Esophagus squamous epithelium (tissue), 5 donors: ENCODE measurements around the gene KLHL42. TPM values are rescaled to one million over a fixed set of nuclear protein-coding genes. Genes with fewer than 3 reads are reported as not detected.
A peak's percentile ranks its signal among the peaks of the same experiment; 100 is the strongest.
"Not testable (repeated sequence)": the region's sequence is repeated elsewhere in the genome, so short reads cannot be mapped to it uniquely, and the experiment has no call there.

Experiments used
- DNase-seq: peaks from one replicate; lab custom pipeline; 2025; lab: John Stamatoyannopoulos, UW
- H3K27ac ChIP-seq, 4 donors: fragments of 200-600 bp; sonication (generic); one replicate each; pipeline ENCODE4 v1.5.1; 2016 to 2019; ENCODE audit warnings: mild to moderate bottlenecking in 1 of 4
- H3K27me3 ChIP-seq, 4 donors: fragments of 200-600 bp; sonication (generic); 1 replicate in 3 of 4; 2 replicates in 1 of 4; pipeline versions ENCODE4 v1.5.1 to v1.6.0; 2017 to 2021; ENCODE audit warnings: antibody characterized with exemption in 1 of 4
- H3K36me3 ChIP-seq, 3 donors: fragments of 200-600 bp; sonication (generic); one replicate each; pipeline ENCODE4 v1.5.1; 2016 to 2019
- H3K4me1 ChIP-seq, 3 donors: fragments of 200-600 bp; sonication (generic); one replicate each; pipeline ENCODE4 v1.5.1; 2017 to 2019
- H3K4me3 ChIP-seq, 4 donors: fragments of 200-600 bp; sonication (generic); 1 replicate in 3 of 4; 2 replicates in 1 of 4; pipeline ENCODE4 v1.5.1; 2016 to 2019; ENCODE audit warnings: mild to moderate bottlenecking in 2 of 4, moderate library complexity in 1 of 4
- H3K9me3 ChIP-seq, 3 donors: fragments of 200-600 bp; sonication (generic); one replicate each; pipeline ENCODE4 v1.5.1; 2016 to 2019
- CTCF ChIP-seq, 6 experiments: fragments of 450-650 bp in 4 of 6; fragments of 200-600 bp in 2 of 6; sonication (generic) in 2 of 6; IDR thresholded peaks; one replicate each; pipeline ENCODE4 v1.5.1; 2016 to 2019; ENCODE audit warnings: antibody characterized with exemption in 6 of 6, mild to moderate bottlenecking in 4 of 6, moderate library complexity in 4 of 6
- POLR2A ChIP-seq, 4 donors: fragments of 450-650 bp; IDR thresholded peaks; one replicate each; pipeline ENCODE4 v1.6.1; 2017; ENCODE audit warnings: antibody characterized with exemption in 4 of 4, mild to moderate bottlenecking in 4 of 4, moderate library complexity in 3 of 4
- whole genome bisulfite sequencing, 2 donors: methylation state at CpG; one replicate each; pipeline ENCODE4 v1.1.5; 2018; 5-methylcytosine and 5-hydroxymethylcytosine counted together
- intact Hi-C: fragments of 100-400 bp; cut with DNase I; formaldehyde crosslinking; loops from one replicate; pipeline ENCODE4 v1.15.0; 2022
- total RNA-seq, 4 donors: library from RNA; depleted of rRNA; stranded (reverse); fragments of >200 nt; gene quantifications; one replicate each; pipeline ENCODE4 v1.1.0, GENCODE V29; 2016
- donor health status: DM: yes; HTN: yes; CAD: no.

The KLHL42 gene
- total RNA-seq, 4 donors from 2014 or later, result 9.2 to 33.2 (median 11.3) TPM

DNA sequence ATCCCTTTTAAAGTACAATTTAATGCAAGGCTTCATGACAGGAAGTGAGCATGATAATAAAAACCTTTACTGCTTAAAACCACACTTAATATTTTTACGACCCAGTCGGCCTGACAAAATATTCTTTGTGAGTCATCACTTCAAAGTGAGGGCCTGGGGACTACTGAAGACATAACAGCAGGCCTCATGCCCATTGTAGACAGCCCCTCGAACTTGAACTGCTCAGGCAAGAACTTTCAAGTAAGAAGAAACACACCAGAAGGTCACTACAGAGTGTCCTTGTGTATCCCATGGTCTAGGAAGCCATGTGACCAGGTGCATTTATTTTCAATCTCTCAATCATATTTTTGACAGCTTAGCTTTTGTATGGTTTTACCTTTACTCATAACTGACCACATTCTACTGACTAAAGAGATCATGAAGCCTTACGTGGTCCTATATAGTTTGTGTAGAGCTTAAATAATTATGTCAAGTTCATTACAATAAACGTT, 61.4 kb downstream of the KLHL42 start:
- Histone ChIP-seq H3K9me3 (no peaks in the 10 kb centered on the region), H3K4me1 (peaks cover 0 to 24% (median 9%) of the 10 kb centered on the region in 3 donors), H3K27me3 (no peaks in the 10 kb centered on the region), H3K27ac (no peak overlapping the region), H3K4me3 (no peak overlapping the region), H3K36me3 (no peaks in the 10 kb centered on the region)
- DNase-seq, result no peak
- TF ChIP-seq CTCF (IDR thresholded peaks at IDR 0.05) (no peak), POLR2A (IDR thresholded peaks at IDR 0.05) (no peak)
- intact Hi-C loops, result no loop called here
- 38 to 39% methylated on average over 5 of the region's 5 CpGs for WGBS, 2 donors

- TF ChIP-seq CTCF (IDR thresholded peaks at IDR 0.05), result no peak
- TF ChIP-seq POLR2A (IDR thresholded peaks at IDR 0.05), result no peak
- Histone ChIP-seq H3K27ac (peak overlapping the region in 2 of 4 donors; percentile 30 to 58), H3K36me3 (no peaks in the 10 kb centered on the region), H3K4me1 (peaks cover 0 to 24% (median 9%) of the 10 kb centered on the region in 3 donors), H3K9me3 (no peaks in the 10 kb centered on the region), H3K4me3 (peak overlapping the region in 1 of 4 donors; percentile 40), H3K27me3 (no peaks in the 10 kb centered on the region)
- 34 to 43% methylated on average over 8 of the region's 8 CpGs for WGBS, 2 donors
- intact Hi-C loops, result no loop called here
- no peak for DNase-seq
These were observed 63.7 kb downstream of the KLHL42 start for GRCh38 chr12:27843714-27844245.

GRCh38 chr12:27844366-27845090, 64.5 kb downstream of the KLHL42 start:
- Histone ChIP-seq H3K27me3 (no peaks in the 10 kb centered on the region), H3K9me3 (no peaks in the 10 kb centered on the region), H3K27ac (peak overlapping the region in 2 of 4 donors; percentile 30 to 58), H3K4me1 (peaks cover 0 to 24% (median 9%) of the 10 kb centered on the region in 3 donors), H3K4me3 (peak overlapping the region in 1 of 4 donors; percentile 40), H3K36me3 (no peaks in the 10 kb centered on the region)
- intact Hi-C loops, result no loop called here
- no peak for DNase-seq
- TF ChIP-seq POLR2A (IDR thresholded peaks at IDR 0.05) (no peak), CTCF (IDR thresholded peaks at IDR 0.05) (no peak)
- 59 to 65% methylated on average over 6 to 8 of the region's 15 CpGs for WGBS, 2 donors

GRCh38 chr12:27845187-27845586, 65.2 kb downstream of the KLHL42 start:
- Histone ChIP-seq H3K4me1 (peaks cover 0 to 23% (median 9%) of the 10 kb centered on the region in 3 donors), H3K4me3 (no peak overlapping the region), H3K27me3 (no peaks in the 10 kb centered on the region), H3K36me3 (no peaks in the 10 kb centered on the region), H3K27ac (no peak overlapping the region), H3K9me3 (peaks cover 0 to 3% (median 0%) of the 10 kb centered on the region in 3 donors)
- TF ChIP-seq CTCF (IDR thresholded peaks at IDR 0.05) (no peak), POLR2A (IDR thresholded peaks at IDR 0.05) (no peak)
- no peak for DNase-seq
- WGBS, 2 donors, result 95 to 96% methylated on average over 2 of the region's 2 CpGs
- intact Hi-C loops, result no loop called here

GRCh38 chr12:27845706-27846105, 65.7 kb downstream of the KLHL42 start:
- peaks cover 0 to 18% (median 9%) of the 10 kb centered on the region in 3 donors for H3K4me1 ChIP-seq
- H3K9me3 ChIP-seq, intact Hi-C loops, H3K27me3 ChIP-seq, H3K36me3 ChIP-seq, H3K27ac ChIP-seq, H3K4me3 ChIP-seq, DNase-seq: not testable (repeated sequence)
- WGBS, 2 donors, result 62 to 93% methylated on average over 1 to 3 of the region's 3 CpGs

- H3K27me3 ChIP-seq, H3K4me3 ChIP-seq, intact Hi-C loops, H3K27ac ChIP-seq, DNase-seq, H3K9me3 ChIP-seq, H3K36me3 ChIP-seq: not testable (repeated sequence)
- peaks cover 0 to 15% (median 9%) of the 10 kb centered on the region in 3 donors for H3K4me1 ChIP-seq
- WGBS, 2 donors, result 91 to 93% methylated on average over 2 of the region's 2 CpGs
These were observed 67.3 kb downstream of the KLHL42 start for GRCh38 chr12:27847293-27847692.
